NB4 (cell line): Measurements from ENCODE around the gene RNF146.

ENCODE experiments used
- MYC ChIP-seq: IDR thresholded peaks from 2 replicates; pipeline ENCODE4 v1.6.1; 2011; ENCODE audit warnings: low read depth, low read length
- TF ChIP-seq, protein P1 (sequence below): IDR thresholded peaks from one replicate; pipeline ENCODE4 v1.5.1; 2012; ENCODE audit warnings: low read depth, low read length

DNA sequence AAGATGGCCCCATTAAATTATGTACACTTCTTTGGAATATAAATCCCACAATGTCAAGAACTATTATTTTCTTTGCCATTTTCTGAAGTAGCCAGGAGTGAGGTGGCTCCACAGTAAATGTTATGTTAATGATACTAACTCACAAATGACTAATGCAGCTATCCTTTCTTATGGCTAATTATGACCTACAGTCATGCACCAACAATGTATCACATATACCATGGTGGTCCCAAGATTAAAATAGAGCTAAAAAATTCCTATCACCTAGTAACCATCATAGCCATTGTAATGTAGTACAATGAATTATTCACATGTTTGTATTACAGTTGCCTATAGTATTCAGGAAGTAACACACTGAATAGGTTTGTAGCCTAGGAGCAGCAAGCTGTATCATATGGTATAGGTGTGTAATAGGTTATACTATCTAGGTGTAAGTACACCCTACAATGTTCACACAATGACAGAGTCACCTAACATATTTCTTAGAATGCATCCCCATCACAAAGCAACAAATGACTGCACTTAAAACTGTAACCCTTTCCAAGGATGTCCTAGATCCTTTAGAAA is 61.5 kb downstream of the RNF146 start:
- TF ChIP-seq, protein P1, sequence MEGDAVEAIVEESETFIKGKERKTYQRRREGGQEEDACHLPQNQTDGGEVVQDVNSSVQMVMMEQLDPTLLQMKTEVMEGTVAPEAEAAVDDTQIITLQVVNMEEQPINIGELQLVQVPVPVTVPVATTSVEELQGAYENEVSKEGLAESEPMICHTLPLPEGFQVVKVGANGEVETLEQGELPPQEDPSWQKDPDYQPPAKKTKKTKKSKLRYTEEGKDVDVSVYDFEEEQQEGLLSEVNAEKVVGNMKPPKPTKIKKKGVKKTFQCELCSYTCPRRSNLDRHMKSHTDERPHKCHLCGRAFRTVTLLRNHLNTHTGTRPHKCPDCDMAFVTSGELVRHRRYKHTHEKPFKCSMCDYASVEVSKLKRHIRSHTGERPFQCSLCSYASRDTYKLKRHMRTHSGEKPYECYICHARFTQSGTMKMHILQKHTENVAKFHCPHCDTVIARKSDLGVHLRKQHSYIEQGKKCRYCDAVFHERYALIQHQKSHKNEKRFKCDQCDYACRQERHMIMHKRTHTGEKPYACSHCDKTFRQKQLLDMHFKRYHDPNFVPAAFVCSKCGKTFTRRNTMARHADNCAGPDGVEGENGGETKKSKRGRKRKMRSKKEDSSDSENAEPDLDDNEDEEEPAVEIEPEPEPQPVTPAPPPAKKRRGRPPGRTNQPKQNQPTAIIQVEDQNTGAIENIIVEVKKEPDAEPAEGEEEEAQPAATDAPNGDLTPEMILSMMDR, result no peak
- TF ChIP-seq MYC, result no peak
